Activated CD4-positive, CD25-positive, alpha-beta regulatory T cell treated with anti-CD3 and anti-CD28 coated beads, Interleukin-2, amount 50 U/mL, for 16 hours (primary cell): Measurements from ENCODE around the gene S1PR1.

Experiments
- DNase-seq: peaks from one replicate; pipeline ENCODE4 v3.0.0-alpha.2; 2020; ENCODE audit warnings: low read depth, low spot score

S1PR1 gene

GRCh38 chr1:101245246-101245927 is 8.6 kb downstream of the S1PR1 start:
- no peak for DNase-seq

- no peak for DNase-seq
Measured at GRCh38 chr1:101247404-101248287, 10.8 kb downstream of the S1PR1 start.

GRCh38 chr1:101250222-101250621 is 13.4 kb downstream of the S1PR1 start:
- no peak for DNase-seq

GRCh38 chr1:101250656-101251272 is 13.9 kb downstream of the S1PR1 start:
- no peak for DNase-seq

- no peak for DNase-seq
Measured at GRCh38 chr1:101251504-101251903, 14.7 kb downstream of the S1PR1 start.

- DNase-seq: no peak
Measured at GRCh38 chr1:101253976-101254674, 17.3 kb downstream of the S1PR1 start.

GRCh38 chr1:101257500-101258325 is 20.9 kb downstream of the S1PR1 start:
- DNase-seq: no peak

GRCh38 chr1:101259744-101260148 is 22.9 kb downstream of the S1PR1 start:
- no peak for DNase-seq

- DNase-seq: no peak
Measured at GRCh38 chr1:101260556-101261350, 23.9 kb downstream of the S1PR1 start.

- DNase-seq: no peak
Measured at GRCh38 chr1:101261623-101262022, 24.8 kb downstream of the S1PR1 start.

- no peak for DNase-seq
Measured at GRCh38 chr1:101262060-101262459, 25.2 kb downstream of the S1PR1 start.

- DNase-seq: no peak
Measured at GRCh38 chr1:101262630-101263348, 26.0 kb downstream of the S1PR1 start.

- DNase-seq: no peak
Measured at GRCh38 chr1:101264697-101265096, 27.9 kb downstream of the S1PR1 start.

- DNase-seq: no peak
Measured at GRCh38 chr1:101265684-101266083, 28.9 kb downstream of the S1PR1 start.

- DNase-seq: no peak
Measured at GRCh38 chr1:101267082-101267481, 30.3 kb downstream of the S1PR1 start.

- DNase-seq: no peak
Measured at GRCh38 chr1:101268893-101269292, 32.1 kb downstream of the S1PR1 start.

GRCh38 chr1:101275672-101276071 is 38.9 kb downstream of the S1PR1 start:
- no peak for DNase-seq

GRCh38 chr1:101276818-101277217 is 40.0 kb downstream of the S1PR1 start:
- no peak for DNase-seq

GRCh38 chr1:101278238-101278637 is 41.4 kb downstream of the S1PR1 start:
- no peak for DNase-seq

- DNase-seq: no peak
Measured at GRCh38 chr1:101278845-101279244, 42.0 kb downstream of the S1PR1 start.
